HG02610 (cell line): ENCODE data around the gene THRAP3.
"Not testable (repeated sequence)": the region's sequence is repeated elsewhere in the genome, so short reads cannot be mapped to it uniquely, and the experiment has no call there.

ENCODE experiments used
- ATAC-seq: cut with Tn5 transposase; IDR thresholded peaks from one replicate; pipeline ENCODE4 v1.9.1; 2021; ENCODE audit warnings: mild to moderate bottlenecking, moderate library complexity; ENCODE audit not compliant: unreplicated experiment

THRAP3 gene

GRCh38 chr1:36223996-36224536 is at the start of gene THRAP3:
Gene THRAP3 (plus strand): TSS chr1:36224443. CDS start chr1:36282564, 58,121 bp downstream.
- peak; percentile 90 for ATAC-seq

GRCh38 chr1:36174713-36175112 is 49.5 kb upstream of the THRAP3 start:
- no peak for ATAC-seq

- ATAC-seq = no peak
Measured at GRCh38 chr1:36175137-36176095, 48.8 kb upstream of the THRAP3 start.

- no peak for ATAC-seq
Measured at GRCh38 chr1:36176106-36176949, 47.9 kb upstream of the THRAP3 start.

GRCh38 chr1:36177589-36178431 is 46.4 kb upstream of the THRAP3 start:
- no peak for ATAC-seq

GRCh38 chr1:36178471-36179219 is 45.6 kb upstream of the THRAP3 start:
- no peak for ATAC-seq

- no peak for ATAC-seq
Measured at GRCh38 chr1:36179220-36179600, 45.0 kb upstream of the THRAP3 start.

GRCh38 chr1:36182734-36183133 is 41.5 kb upstream of the THRAP3 start:
- ATAC-seq = no peak

GRCh38 chr1:36183309-36183856 is 40.9 kb upstream of the THRAP3 start:
- no peak for ATAC-seq

GRCh38 chr1:36187800-36188593 is 36.2 kb upstream of the THRAP3 start:
- peak; percentile 71 for ATAC-seq

GRCh38 chr1:36196805-36197204 is 27.4 kb upstream of the THRAP3 start:
- ATAC-seq = not testable (repeated sequence)

- no peak for ATAC-seq
Measured at GRCh38 chr1:36198641-36199040, 25.6 kb upstream of the THRAP3 start.

- ATAC-seq = no peak
Measured at GRCh38 chr1:36199934-36200741, 24.1 kb upstream of the THRAP3 start.

- no peak for ATAC-seq
Measured at GRCh38 chr1:36203027-36203553, 21.2 kb upstream of the THRAP3 start.

- ATAC-seq = no peak
Measured at GRCh38 chr1:36203554-36204346, 20.5 kb upstream of the THRAP3 start.

GRCh38 chr1:36204347-36204909 is 19.8 kb upstream of the THRAP3 start:
- no peak for ATAC-seq
